SK-N-SH treated with all-trans-retinoic acid at 6 μM for 48 hours (cell line): ENCODE results near the gene ASCC3.

Experiments
- ARNTL ChIP-seq: fragments of 450-650 bp; formaldehyde crosslinking; IDR thresholded peaks from 2 replicates; pipeline ENCODE4 v1.5.0; 2020; ENCODE audit warnings: low read depth, mild to moderate bottlenecking, moderate library complexity, borderline replicate concordance
- CSDC2 ChIP-seq: fragments of 250-450 bp; sonication (Bioruptor Pico); IDR thresholded peaks from 2 replicates; pipeline ENCODE4 v1.5.0; 2020; ENCODE audit warnings: mild to moderate bottlenecking, moderate library complexity

DNA sequence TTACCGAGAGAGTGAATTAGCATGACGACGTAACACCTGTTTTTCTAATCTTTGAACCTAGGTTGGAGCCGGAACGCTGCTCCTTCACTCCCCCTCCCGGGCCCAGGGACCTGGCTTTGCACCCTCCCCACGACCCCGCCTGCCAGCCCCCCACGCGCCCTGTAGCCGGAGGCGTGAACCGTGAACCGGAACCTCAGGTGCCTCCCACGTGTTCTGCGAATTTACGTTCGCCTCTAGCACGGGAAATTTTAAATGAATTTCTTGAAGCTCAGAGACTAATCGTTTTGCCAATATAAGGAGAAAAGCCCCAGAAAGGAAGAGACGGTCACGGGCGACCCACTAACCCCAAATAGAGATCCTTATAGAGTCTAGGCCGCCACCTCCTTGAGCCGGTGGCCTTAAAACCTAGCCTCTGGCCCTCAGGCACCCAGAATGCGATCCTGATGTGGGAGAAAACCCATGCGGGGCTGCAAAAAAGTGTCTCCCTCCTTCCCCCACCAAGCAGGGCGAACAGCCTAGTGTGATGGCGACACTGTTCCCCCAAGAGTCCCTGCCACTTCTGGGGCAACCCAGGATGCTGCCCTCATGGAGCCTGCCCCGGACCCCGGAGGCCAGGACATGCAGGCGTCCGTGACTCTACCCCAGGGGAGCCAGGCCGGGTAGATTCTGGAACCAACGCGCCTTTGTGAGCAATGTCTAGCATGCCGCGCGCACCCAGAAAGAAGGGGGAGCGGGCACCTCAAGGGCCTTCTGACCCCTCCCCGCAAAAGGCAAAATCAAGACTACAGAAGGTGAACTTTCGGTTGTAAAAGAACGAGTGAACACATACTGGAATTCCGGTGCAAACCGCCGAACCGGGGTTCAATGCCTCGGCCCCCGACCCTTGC is 413.8 kb downstream of the ASCC3 start:
- TF ChIP-seq ARNTL (CRISPR knock-in tag) (no peak), CSDC2 (no peak)
